Measurements from ENCODE around the gene NUMBL.
"Not testable (repeated sequence)": the region's sequence is repeated elsewhere in the genome, so short reads cannot be mapped to it uniquely, and the experiment has no call there.

NUMBL gene

GRCh38 chr19:40690050-40690692, at the start of gene NUMBL:
Gene NUMBL, minus strand, starts transcription at chr19:40690651. Its CDS starts 168 bp downstream, at chr19:40690483.
- DNase-seq: no peak

GRCh38 chr19:40739030-40739839, 48.8 kb upstream of the NUMBL start:
- no peak for DNase-seq

DNA sequence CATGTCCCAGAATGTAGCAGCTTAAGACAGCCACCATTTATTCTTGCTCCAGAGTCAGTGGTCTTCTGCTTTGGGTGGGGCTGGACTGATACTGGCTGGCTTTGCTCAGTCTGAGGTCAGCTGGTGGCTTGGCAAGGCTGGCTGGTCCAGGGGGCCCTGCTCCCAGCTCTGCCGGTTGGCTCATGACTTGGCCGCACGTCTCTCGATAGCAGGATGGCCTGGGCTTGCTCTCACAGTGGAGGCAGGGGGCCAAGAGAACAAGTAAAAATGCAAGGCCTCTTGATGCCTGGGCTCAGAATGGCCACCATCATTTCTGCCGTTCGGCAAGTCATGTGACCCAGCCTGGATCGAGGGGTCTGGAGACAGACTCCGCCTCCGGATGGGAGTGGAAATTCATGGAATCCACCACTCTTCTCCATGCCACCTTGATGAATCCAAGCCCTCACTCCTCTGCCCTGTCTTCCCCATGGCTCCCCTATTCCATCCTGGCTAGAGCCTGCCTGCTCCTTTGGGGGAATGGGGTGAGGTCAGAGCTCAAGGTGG, 46.7 kb upstream of the NUMBL start:
- no peak for DNase-seq

DNA sequence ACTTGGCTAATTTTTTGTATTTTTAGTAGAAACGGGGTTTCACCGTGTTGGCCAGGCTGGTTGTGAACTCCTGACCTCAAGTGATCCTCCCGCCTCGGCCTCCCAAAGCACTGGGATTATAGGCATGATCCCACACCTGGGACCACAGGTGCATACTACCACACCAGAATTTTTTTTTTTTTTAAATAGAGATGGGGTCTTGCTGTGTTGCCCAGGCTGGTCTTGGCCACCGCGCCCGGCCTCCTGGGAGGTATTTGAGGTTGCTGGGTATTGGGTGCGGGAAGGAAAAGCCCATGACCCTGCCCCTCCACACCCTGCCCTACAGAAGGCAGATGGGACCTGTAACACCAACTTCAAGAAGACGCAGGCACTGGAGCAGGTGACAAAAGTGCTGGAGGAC, 46.2 kb upstream of the NUMBL start:
- DNase-seq: no peak

DNA sequence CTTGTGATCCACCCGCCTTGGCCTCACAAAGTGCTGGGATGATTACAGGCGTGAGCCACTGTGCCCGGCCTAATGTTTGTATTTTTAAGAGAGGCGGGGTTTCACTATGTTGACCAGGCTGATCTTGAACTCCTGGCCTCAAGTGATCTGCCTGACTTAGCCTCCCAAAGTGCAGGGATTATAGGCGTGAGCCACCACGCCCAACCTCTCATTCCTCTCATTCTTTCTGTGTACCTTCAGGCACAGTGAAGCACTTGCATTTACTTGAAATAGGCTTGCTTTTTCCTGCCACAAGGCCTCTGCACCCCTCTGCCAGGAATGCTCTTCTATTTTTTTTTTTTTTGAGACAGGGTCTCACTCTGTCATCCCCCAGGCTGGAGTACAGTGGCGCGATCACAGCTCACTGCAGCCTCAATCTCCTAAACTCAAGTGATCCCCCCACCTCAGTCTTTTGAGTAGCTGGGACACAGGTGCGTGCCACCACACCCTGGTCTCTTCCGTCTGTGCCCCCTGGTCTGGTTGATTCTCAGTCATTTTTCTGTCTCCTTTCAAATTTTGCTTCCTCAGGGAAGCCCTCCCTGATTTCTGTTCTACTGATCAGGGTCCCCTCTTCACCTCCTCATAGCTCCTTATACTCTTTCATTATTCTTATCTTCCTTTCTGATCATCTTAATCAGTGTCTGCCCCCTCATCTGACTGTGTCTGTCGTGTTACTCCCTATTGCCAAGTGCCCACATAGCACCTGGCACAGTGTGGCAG, 44.7 kb upstream of the NUMBL start:
- no peak for DNase-seq

- no peak for DNase-seq
These were observed 42.7 kb upstream of the NUMBL start for GRCh38 chr19:40733149-40733548.

- not testable (repeated sequence) for DNase-seq
These were observed 41.9 kb upstream of the NUMBL start for GRCh38 chr19:40732304-40732703.

DNA sequence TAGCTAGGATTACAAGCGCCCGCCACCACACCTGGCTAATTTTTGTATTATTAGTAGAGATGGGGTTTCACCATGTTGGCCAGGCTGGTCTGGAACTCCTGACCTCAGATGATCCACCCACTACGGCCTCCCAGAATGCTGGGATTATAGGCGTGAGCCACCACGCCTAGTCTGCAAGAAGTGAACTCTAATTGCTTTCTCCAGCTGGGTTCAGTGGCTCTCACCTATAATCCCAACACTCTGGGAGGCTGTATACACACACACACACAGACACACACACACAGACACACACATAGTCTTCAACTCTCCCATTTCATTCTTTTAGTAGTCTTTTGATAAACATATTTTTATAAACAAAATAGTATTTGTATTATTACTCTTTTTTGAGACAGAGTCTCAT, 39.6 kb upstream of the NUMBL start:
- not testable (repeated sequence) for DNase-seq

DNA sequence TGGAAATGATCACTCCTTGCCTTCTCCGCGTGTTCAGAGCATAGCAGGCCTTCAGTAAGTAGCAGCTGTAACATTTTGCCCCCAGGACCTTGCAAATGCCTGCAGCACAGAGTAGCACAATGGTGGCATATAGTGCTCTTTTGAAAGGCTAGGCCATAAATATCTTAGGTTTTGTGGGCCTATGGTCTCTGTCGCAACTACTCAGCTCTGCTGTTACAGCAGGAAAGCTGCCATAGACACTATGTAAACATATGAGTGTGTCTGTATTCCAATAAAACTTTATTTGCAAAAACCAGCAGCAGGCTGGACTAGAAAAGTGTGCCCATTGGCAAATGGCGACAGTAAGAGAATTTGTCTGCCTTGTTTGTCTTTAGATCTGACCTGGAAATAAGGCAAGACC, 35.8 kb upstream of the NUMBL start:
- no peak for DNase-seq

- no peak for DNase-seq
These were observed 34.4 kb upstream of the NUMBL start for GRCh38 chr19:40724855-40725254.

- no peak for DNase-seq
These were observed 33.9 kb upstream of the NUMBL start for GRCh38 chr19:40724315-40724714.

DNA sequence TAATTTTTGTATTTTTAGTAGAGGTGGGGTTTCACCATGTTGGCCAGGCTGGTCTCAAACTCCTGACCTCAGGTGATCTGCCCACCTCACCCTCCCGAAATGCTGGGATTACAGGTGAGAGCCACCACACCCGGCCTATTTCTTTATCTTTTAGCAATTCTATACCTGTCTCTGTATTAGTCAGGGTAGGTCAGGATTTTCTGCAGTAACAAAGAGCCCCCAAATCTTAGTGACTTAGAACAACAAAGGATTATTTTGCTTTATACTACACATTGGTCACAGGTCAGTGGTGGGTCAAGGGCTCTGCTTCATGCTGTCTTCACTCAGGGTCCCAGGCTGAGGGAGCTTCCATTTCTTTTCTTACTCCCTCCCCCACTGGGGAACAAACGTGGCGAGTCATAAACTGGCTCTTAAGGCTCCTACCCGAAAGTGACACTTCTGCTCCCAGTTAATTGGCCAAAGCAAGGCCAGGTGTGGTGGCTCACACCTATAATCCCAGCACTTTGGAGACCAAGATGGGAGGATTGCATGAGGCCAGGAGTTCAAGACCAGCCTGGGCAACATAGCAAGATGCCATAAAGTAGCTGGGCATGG, 33.3 kb upstream of the NUMBL start:
- no peak for DNase-seq

GRCh38 chr19:40721936-40722661, 31.6 kb upstream of the NUMBL start:
- no peak for DNase-seq

DNA sequence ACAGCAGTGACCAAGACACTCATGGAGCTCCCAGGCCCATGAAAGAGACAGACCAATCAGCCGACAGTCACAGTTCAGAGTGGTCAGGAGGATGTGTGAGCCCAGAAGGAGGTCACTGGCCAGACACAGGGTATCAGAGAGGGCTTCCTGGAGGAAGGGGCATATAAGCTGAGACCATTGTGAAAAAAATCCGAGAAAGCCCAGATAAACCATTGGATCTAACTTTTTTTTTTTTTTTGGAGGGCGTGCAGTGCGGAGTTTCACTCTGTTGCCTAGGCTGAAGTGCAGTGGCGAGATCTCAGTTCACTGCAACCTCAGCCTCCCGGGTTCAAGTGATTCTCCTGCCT, 30.7 kb upstream of the NUMBL start:
- DNase-seq: no peak

GRCh38 chr19:40719414-40719894, 29.0 kb upstream of the NUMBL start:
- DNase-seq: no peak

GRCh38 chr19:40718774-40719391, 28.4 kb upstream of the NUMBL start:
- peak; percentile 54 for DNase-seq

- no peak for DNase-seq
These were observed 27.7 kb upstream of the NUMBL start for GRCh38 chr19:40717880-40718773.

DNA sequence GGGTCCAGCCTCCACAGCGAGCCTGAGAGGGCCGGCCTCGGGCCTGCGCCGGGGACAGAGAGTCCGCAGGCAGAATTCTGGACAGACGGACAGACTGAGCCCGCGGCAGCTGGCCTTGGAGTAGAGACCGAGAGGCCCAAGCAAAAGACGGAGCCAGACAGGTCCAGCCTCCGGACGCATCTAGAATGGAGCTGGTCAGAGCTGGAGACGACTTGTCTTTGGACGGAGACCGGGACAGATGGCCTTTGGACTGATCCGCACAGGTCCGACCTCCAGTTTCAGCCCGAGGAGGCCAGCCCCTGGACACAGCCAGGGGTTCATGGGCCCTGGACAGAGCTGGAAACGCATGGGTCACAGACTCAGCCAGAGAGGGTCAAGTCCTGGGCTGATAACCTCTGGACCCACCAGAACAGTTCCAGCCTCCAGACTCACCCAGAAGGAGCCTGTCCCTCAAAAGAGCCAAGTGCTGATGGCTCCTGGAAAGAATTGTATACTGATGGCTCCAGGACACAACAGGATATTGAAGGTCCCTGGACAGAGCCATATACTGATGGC, 27.0 kb upstream of the NUMBL start:
- no peak for DNase-seq

- DNase-seq: peak; percentile 99
These were observed 26.3 kb upstream of the NUMBL start, which contains the start of the genes COQ8B and ITPKC for GRCh38 chr19:40716482-40717324. Gene COQ8B, minus strand, starts transcription at chr19:40716886. Its CDS starts 2,254 bp downstream, at chr19:40714632. Gene ITPKC, plus strand, starts transcription at chr19:40717112. Its CDS starts 24 bp downstream, at chr19:40717136.

Data from right hindlimb (tissue), 1 donor.